ENCODE results near the gene KLK12.

The KLK12 gene, protein sequence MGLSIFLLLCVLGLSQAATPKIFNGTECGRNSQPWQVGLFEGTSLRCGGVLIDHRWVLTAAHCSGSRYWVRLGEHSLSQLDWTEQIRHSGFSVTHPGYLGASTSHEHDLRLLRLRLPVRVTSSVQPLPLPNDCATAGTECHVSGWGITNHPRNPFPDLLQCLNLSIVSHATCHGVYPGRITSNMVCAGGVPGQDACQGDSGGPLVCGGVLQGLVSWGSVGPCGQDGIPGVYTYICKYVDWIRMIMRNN

DNA sequence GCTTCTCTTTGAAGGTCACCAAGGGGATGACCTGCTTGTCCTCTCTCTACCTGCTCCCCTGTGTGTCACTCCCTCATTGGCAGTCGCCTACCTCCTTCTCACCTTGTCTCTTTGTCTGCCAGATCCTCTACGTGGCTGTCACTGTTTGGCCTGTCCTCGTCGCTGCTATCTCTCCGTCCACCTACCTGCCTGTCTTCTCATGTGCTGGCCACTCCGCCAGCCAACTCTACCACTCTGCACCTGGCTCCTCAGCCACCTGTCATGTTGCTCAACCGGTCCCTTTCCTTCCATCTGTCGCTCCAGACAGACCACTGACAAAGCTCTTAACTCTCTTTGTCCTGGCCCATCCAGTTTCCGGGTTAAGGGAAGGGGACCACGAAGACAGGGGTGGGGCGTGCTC is at the start of gene KLK12:
Gene KLK12, minus strand, starts transcription at position 299 of the 400 bp plus-strand sequence. CDS start 381 bp downstream, outside the sequence.
- no peak for DNase-seq

DNA sequence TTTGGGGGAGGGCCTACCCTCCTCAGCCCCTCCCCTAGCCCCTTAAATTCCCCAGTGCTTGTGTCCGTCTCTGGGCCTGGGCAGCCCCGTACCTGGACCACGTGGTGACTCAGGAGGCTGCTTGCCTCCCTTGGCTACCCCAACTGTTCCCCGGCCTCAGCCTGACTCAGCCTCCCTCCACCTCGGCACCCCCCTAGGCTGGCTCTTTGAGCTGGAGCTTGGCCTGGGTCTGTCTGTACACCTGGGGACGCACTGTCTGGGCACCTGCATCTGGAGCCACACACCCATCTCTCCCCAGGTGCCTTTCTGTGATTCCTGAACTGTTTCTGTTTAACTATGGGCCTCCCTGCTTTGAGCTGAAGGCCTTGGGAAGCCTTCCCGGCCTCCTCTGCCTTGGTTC is 49.7 kb upstream of the KLK12 start:
- DNase-seq: no peak

DNA sequence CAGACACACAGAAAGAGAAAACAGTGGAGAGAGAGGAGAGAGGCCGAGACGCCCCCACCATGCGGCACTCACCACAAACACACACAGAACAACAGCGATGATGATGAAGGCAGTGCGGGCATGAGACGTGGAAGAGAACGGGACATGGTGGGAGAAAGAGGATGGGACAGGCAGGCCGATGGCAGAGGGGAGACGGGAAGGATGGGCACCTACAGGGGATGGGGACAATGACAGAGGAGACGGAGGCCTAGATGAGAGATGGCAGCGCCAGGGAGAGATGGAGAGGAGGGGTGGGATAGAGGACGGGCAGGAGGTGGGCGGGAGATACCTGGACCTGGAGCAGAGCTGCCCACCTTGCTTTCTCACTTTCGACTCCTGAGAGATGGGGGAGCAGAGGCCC is 49.0 kb upstream of the KLK12 start:
- DNase-seq: no peak

DNA sequence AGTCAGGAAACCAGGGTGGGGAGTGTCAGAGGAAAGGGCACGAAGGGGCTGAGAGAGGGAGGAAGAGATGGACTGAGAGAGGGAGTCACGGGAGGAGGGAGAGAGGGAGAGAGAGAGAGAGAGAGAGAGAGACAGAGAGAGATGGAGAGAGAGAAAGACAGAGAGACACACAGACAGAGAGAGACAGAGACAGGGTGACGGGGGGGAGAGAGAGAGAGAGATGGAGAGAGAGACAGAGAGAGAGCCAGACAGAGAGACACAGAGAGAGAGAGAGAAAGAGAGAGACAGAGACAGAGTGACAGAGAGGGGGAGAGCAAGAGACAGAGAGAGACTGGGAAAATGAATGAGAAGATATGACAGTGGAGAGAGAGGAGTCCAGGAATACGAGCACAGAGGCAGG is 48.4 kb upstream of the KLK12 start:
- no peak for DNase-seq

DNA sequence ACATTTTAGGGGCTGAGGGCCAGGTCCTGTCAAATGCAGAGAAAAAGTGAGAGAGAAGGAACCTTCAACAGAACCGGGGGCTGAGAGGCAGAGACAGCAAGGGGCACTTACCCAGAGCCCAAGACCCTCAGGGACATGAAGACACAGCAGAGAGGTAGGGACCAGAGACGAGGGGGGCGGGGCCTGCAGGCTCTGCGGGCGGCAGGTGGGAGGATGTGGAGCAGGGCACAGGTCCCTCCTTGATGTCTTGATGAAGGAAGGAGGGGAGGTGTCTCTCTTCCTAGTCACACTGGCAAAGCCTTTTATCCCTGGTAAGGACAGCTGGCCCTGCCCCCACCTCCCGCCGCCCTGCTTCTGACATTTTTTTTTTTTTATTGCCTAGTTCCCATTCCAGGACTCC is 47.8 kb upstream of the KLK12 start, which contains the start of gene KLK14:
Gene KLK14, minus strand, starts transcription at position 277 of the 400 bp plus-strand sequence. Its CDS starts 273 bp downstream, at position 4.
- no peak for DNase-seq

DNA sequence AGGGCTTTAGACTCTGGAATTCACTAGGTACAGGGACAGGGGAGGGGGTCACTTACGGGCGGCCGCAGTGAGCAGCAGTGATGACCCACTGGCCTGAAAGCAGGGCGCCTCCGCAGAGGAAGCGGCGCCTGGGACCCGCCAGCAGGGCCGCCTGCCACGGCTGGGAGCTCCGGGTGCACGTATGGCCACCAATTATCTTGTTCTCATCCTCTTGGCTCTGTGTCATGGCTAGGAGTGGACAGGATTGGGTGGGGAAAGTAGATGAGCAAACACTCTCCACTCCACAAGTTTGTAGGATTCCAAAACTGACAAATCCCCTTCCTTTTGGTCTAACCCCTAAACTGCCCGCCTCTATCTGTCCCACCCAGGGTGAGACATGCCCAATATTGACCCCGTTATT is 46.7 kb upstream of the KLK12 start:
- DNase-seq: no peak

DNA sequence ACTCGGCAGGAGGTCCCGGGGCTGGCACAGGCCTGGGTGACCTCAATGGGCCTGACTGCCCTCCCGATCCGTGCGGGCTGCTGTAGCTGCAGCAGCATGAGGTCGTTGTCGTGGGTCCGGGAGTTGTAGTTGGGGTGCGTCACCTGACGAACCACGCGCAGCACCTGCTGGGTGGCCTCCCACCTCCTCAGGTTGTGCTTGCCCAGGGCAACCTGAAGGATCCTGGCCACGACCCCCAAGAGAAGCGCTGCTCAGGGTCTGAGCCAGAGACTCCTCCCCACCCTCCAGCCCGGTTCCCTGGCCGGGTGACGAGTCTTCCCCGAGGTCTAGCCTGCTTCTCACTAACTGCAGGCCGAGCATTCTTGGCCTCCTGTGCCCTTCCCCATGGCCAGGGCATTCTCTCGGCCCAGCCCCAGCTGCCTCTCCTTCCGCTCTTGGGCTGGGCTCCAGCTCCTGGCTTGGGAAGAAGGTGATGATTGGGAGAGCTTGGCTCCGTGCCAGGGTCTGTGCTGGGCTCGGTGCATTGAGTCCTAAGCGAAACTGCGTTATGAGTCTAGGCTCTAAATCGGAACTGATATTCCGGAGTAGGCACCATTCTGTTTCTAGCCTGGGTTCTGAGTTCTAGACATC is 44.8 kb upstream of the KLK12 start:
- DNase-seq: no peak

DNA sequence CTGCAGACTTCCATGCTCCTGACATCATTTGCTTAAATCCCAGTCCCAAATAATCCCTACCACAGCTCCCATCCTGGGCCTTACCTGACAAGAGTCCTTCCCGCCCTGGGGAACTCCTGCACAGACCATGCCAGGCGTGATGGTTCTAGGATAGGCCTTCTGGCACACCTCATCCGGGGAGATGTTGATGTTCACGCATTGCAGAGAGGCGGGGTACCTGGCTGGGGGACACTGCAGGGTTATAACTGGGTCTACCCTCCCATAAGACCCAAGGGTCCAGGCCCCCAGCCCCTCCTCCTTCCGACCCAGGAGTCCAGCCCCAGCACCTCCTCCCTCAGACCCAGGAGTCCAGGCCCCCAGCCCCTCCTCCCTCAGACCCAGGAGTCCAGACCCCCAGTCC is 43.9 kb upstream of the KLK12 start:
- DNase-seq: no peak

DNA sequence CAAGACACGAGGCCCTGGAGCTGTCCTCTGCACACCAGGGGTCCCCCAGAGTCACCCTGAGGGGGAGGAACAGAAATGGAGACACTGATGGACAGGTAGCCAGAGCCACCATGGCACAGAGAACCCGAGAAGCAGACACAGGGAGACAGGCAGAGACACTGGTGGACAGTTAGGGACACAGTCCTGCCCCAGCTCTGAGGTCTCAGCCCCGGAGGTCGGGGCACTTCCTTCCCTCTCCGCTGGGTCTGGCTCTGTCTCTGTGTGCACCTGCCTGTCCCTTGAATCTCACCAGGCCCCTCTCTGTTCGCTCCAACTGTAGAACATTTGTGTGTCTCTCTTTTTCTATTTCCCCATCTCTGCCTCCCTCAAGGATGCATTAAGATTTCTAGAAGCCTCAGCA is 43.3 kb upstream of the KLK12 start:
- DNase-seq: no peak

DNA sequence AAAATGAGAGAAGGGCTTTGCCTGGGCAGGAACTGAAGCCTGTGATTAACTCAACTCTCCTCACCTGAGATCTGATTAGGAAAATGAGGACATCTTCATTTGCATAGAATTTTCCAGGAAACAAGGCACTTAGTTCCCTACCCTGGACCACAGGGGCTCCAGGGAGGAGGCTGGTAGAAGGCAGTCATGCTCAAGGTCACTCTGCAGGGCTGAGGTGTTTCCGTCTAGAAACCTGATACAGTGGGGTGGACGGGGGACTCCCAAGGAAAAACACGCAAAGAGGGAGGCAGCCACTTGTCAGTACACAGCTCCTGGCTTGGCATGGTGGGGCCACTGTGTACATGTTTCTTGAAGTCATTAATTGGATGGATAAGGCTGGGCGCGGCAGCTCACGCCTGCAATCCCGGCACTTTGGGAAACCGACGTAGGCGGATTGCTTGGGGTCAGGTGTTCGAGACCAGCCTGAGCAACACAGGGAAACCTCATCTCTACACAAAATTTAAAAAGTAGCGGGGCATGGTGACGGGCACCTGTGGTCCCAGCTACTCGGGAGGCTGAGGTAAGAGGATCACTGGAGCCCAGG is 41.9 kb upstream of the KLK12 start:
- DNase-seq: no peak

DNA sequence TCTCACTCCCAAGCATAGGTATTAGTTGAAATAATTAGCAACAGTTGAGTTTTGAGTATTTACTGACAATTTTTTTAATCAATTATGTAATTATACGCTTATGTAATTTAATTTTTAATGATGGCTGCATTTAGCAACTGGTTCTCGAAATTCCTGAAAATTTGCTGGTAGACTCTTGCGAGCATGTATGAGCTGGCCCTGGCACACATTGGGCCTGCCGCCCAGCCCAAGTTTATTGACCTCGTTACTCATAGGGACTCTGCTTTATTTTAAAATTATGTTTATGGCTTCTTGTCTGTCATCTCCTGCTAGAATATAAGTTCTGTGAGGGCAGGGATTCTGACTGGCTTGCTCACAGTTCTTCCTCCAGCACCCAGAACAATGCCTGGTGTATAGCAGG is 41.2 kb upstream of the KLK12 start:
- DNase-seq: no peak

DNA sequence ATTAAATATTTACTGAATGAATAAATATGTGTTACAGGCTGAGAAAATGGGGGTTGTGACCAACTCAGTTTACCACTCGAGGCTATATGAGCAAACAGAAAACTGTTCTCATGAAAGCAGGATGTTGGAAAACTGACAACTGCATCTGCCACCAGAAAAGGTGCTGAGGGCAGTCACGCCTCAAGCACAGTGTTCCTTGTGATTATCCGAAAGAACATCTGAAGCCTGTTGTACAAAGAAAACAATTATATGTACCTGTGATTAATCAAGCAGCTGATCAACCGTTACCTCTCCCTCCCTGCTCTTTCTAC is 36.2 kb upstream of the KLK12 start:
- no peak for DNase-seq

DNA sequence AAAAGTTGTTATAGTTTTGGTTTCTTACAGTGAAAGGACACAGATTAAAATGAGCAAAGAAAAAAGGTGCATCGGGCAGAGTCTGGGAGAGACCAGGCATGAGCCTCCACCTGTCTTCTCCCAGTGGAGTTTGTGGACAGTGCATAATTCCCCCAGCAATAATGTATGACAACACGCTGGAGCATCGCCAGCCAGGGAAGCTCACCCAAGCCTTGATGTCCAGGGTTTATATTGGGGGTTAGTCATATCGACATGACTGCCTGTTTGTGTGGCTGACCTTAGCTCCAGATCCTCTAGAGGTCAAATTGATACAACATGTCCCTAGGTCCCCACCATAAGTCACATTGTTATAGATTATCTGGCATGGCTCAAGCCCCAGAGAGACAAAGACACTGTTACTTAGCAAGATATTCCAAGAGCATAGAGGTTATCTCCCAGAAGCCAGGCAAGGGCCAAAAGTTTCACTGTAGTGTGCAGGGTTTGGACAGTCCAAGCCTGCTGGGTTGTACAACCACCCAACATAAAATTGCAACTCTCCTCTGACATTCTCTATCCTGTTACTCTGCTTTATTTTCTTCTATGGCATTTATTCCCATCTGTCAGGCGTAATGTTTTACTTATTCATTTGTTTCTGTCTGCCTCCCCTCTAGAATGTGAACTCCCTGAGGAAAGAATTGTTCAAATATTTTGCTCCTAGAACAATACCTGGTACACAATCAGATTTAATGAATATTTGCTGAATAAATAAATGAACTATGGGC is 35.7 kb upstream of the KLK12 start:
- DNase-seq: no peak

DNA sequence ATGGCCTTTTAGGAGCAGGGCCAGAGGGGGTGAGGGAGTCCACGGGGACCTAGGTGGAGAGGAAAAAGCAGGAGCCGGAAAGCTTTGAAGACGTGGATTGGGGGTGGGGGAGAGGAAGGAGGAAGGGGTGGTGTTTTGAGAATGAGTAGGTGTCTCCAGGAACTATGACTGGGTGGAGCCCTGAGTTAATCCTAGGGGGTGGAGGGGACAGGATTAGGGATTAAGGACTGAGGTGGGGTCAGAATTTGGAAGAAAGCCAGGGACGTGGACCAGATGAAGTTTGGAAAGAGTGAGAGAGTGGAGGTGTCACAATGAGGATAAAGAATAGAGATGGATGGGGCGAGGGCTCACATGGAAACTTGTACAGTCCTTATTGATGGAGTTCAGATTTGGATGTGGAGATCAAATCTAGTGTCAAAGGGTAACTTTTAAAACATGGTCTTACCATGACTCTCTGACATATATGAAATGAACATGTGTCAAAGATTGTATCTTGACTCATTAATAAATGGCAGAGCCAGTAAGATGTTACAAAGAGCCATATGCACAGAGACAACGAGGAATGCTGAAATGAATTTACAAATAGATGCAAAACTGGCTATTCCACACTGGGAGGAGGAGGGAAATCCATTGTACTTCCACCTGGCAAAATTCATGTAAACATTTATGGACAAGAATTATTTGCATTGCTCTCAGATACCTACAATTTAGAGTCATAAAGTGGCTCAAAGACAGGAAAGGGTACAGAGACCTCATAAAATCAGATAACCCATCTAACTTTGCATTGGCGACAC is 31.8 kb upstream of the KLK12 start:
- DNase-seq: no peak

DNA sequence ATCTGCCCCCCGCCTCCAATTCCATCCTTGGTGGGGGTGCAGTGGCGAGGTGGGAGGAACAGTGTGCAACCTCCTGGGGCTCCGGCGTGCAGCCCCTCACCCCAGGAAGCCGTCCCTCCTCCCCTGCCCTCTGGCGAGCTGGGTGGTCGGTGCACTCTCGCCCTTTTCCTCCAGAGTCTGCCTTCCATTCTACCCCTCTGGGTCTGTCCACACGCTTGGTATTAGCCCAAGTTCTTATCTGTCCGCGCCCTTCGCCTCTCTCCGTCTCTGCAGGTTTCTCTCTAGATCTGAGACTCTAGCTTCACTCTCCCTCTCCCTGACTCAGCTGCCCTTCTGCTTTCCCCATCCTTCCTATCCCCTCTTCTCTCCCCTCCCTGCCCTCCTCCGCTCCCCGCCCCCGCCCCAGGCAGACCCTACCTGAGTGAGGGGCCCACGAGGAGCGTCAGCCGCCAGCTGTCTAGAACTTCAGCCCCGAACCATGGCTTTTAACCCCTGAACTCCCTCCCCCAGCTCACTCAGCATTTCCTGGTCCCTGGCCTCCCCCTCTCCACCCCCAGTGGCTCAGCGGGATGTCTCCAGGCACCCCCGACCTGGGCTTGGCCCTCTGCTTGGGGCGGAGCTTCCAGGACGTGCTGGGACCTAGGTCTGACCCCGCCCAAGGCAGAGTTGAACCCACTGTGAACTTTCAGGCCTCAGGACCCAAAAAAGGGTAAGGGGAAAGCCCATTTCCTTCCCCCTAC is 30.6 kb upstream of the KLK12 start:
- no peak for DNase-seq

DNA sequence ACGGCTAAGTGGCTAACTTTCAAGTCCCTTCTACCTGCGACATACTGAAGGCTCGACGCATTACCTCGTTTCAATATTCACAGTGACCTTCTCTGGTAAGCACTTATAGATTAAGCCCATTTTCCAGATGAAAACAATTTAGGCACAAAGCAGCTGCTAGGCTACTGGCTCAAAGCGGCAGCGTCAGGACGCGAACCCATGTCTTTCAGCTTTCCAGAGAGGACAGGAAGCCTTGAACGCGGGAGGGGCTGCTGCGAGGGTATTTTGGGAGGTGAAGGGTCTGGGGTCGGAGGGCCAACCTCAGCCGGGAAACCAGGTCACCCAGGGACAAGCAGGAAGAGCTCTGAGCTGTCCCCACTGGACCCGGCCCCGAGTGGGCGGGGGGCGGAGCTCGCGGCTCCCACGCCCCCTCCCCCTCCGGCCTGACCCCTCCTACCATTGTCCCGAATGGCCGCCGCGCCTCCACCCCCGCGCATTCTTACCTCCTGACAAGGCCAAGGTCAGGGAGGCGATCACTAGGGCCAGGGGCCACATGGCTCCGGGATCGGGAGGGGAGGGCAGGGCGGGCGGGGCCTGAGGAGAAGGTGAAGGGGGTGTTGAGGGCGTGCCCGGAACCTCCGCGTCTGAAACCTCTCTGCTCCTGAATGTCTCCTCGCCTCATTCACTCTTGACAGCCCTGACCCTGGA is 29.9 kb upstream of the KLK12 start, which contains the start of gene KLK13:
Gene KLK13, minus strand, starts transcription at position 559 of the 687 bp plus-strand sequence. Its CDS starts 25 bp downstream, at position 534.
- DNase-seq: no peak

DNA sequence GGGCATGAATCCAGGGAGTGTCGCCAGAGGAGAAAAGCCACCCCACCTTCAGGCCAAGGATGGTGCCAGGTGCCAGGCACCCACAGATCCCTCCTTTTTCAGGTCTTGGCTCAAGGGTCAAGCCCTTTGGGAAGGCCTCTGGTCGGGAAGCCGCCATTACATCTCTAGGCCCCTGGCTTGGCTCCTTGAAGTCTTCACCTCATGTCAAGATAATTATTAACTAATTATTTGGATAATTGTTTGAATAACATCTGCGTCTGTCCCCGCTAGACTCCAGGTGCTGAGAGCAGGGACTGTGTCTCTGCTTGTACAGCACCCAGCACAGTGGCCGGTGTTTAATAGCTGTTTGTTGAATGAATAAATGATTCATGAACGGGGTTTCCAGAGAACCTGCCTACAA is 28.9 kb upstream of the KLK12 start:
- DNase-seq: no peak

DNA sequence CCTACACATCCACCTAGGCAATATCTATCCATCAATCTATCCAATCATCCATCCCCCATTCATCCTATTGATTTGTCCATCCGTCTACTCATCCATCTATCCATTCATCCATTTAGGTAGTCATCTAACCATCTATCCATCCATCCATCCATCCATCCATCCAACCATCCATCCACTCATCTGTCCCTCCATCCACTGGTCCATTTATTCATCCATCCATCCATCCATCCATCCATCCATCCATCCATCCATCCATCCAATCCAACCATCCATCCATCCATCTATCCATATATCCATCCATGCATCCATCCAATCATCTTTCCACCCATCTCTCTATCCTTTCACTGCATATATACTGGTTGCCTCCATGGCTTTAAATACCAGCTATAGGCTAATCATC is 26.2 kb upstream of the KLK12 start:
- no peak for DNase-seq

DNA sequence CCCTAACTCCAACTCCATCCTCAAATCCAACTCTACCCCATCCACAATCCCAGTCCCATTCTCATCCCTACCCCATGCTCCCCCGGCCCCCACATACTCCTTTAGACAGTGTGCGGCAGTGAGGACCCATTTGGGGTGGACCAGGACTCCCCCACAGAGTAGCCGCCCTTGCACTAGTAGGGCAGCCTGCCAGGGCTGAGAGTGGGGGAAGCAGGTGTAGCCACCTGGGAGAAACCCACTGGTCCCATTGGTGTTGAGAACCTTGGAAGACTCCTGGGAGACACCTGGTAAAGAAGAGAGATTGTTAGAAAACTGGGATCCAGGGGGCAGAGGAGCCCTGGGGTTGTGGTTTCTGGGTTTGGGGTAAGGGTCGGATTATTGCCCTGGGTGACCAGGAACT is 25.5 kb upstream of the KLK12 start:
- no peak for DNase-seq

DNA sequence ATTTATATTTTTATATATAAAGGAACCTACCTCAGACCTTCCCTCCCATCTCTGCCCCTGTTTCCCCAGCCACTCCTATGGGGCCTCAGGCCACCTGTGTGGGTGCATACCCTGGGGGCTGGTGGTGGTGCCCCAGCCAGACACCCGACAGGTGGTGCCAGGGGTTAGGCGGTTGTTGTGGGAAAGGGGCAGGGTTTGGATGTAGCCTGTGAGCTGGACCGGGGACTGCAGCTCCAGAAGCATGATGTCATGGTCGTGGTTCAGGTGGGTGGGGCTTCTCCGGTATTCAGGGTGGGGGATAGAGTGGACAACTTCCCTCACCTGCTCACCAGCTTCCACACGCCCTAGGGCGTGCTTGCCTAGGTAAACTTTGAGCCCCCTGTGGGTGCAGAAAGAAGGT is 24.9 kb upstream of the KLK12 start:
- no peak for DNase-seq

DNA sequence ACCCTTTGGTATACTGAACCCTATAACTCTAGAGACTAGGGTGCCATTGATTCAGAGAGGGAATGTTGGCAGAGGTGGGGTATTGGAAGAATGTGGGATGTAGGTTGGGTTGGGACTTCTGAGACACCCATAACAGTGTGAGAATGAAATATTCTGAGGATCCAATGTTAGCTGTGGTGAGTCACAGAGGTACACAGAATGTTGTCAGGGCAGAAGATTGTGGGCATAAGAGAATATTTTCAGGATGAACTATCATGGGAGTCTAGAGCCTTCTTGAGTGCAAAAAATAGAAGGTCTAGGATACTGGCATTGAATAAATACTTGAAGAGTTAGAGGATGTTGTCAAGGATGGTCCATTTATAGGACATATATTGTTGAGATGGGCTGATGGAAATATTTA is 21.1 kb upstream of the KLK12 start:
- no peak for DNase-seq

DNA sequence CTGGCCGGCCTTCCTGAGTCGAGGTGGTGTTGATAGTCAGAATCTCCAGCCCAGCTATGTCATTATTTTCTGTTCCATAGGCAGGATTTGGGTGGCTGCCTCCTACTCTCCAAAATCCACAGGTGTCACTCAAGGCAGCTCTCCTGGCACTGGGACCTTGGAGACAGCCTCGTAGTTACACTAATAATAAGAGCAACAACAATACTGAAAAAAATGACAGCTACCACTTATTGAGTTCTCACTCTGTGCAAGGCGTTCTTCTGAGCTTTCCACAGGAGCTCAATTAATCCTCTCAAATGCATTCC is 12.2 kb upstream of the KLK12 start:
- DNase-seq: no peak
